Astrocyte of the cerebellum (primary cell): ENCODE measurements around the gene NPPA.

Source experiments
- DNase-seq: peaks from one replicate; pipeline ENCODE4 v3.0.0-alpha.2; 2011; ENCODE audit warnings: low read depth
- H3K4me3 ChIP-seq: 2 replicates; pipeline ENCODE4 v1.5.1; 2011; ENCODE audit warnings: mild to moderate bottlenecking, low read depth, low read length, moderate library complexity
- CTCF ChIP-seq: IDR thresholded peaks from 2 replicates; pipeline ENCODE4 v1.5.1; 2012; ENCODE audit warnings: low read length, low read depth, moderate library complexity, mild to moderate bottlenecking; ENCODE audit errors: missing control alignments
- in situ Hi-C: cut with HindIII; loops from 2 replicates; pipeline ENCODE4 v1.10.0; 2017; ENCODE audit warnings: low sequenced_read_pairs

NPPA gene

GRCh38 chr1:11874258-11874562 is 26.6 kb upstream of the NPPA start:
- in situ Hi-C loops: no loop called here
- no peak for DNase-seq
- no peak for TF ChIP-seq CTCF
- no peak overlapping the region for H3K4me3 ChIP-seq

- in situ Hi-C loops: no loop called here
- no peak for DNase-seq
- no peak for TF ChIP-seq CTCF
- no peak overlapping the region for H3K4me3 ChIP-seq
Observed at GRCh38 chr1:11873395-11874257, 26.0 kb upstream of the NPPA start.

DNA sequence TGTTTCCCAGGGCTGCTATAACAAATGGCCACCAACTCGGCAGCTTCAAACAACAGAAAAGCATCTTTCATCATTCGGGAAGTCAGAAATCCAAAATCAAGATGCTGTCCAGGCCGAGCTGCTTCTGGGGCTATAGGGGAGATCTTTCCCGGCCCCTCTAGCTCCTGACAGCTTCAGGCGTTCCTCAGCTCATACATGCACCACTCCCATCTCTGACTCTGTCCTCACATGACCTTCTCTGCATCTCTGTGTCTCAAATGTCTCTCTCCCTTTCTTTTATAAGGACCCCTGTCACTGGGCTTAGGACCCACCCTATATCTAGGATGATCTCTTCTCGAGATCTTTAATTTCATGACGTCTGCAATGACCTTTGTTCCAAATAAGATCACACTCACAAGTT is 25.0 kb upstream of the NPPA start:
- no peak overlapping the region for H3K4me3 ChIP-seq
- no peak for TF ChIP-seq CTCF
- DNase-seq: no peak
- in situ Hi-C loops: no loop called here

DNA sequence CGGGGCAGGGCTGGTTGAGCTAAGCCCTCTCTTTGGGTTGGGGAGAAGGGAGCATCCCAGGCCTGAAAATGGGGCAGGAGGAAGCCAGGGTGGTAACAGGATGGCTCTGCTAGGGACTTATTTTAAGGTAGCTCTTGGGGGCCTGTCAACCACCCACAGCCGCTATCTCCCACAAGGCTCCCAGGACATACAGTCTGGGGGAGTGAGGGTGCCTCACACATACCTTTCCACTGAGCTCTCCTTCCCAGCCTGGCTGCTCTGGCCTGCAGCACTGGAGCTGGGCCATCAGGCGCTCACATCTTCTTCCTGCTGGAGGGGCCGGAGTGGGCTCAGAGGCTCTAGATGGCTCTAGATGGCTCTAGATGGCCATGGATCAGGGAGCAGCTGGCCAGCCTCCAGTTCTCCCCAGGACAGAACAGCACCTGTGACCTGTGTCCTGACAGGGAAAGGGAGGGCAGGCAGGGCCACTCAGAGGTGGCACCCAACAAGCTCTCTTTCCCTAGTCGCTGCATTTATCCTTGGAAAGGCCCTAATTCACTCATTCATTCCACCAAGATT is 22.1 kb upstream of the NPPA start:
- in situ Hi-C loops: loop anchor here (5.0 kb wide), 1 partner anchor 97 kb away; no protein-coding TSS in a partner anchor
- DNase-seq: no peak
- TF ChIP-seq CTCF: no peak
- no peak overlapping the region for H3K4me3 ChIP-seq

DNA sequence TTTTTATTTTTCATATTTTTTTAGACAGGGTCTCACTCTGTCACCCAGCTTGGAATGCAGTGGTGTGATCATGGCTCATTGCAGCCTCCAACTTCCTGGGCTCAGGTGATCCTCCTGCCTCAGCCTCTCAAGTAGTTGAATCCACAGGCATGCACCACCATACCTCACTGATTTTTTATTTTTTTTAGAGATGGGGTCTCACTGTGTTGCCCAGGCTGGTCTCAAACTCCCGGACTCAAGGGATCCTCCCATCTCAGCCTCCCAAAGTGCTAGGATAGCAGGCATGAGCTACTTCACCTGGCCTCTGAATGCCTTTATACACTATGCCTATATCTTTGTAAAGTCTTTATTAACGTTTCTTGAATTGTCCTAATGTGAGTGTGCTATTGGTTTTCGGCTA is 21.5 kb upstream of the NPPA start:
- no peak for DNase-seq
- TF ChIP-seq CTCF: no peak
- no peak overlapping the region for H3K4me3 ChIP-seq
- in situ Hi-C loops: loop anchor here (5.0 kb wide), 1 partner anchor 97 kb away; no protein-coding TSS in a partner anchor

GRCh38 chr1:11868331-11868980 is 20.9 kb upstream of the NPPA start:
- H3K4me3 ChIP-seq: no peak overlapping the region
- in situ Hi-C loops: loop anchor here (5.0 kb wide), 1 partner anchor 96 kb away; no protein-coding TSS in a partner anchor
- no peak for TF ChIP-seq CTCF
- DNase-seq: no peak
